ENCODE measurements around the gene CCDC157. TPM values are rescaled to one million over a fixed set of nuclear protein-coding genes. Genes with fewer than 3 reads are reported as not detected.
A peak's percentile ranks its signal among the peaks of the same experiment; 100 is the strongest.

CCDC157 gene
- total RNA-seq, 1 donor from 2014 or later, result 0.53 TPM

GRCh38 chr22:30340911-30341685 is 15.7 kb upstream of the CCDC157 start:
- TF ChIP-seq CTCF (IDR thresholded peaks at IDR 0.05; ENCODE audit: insufficient read depth, low read length, severe bottlenecking), result no peak
- no peak overlapping the region for H3K4me3 ChIP-seq (ENCODE audit: low read depth, low read length)
- no peak for DNase-seq (ENCODE audit: low read depth)
- peaks cover 63% of the 10 kb centered on the region for H3K36me3 ChIP-seq (ENCODE audit: control insufficient read depth, insufficient read depth, low read length)
- H3K27me3 ChIP-seq (ENCODE audit: control insufficient read depth, insufficient read depth, low read length), result no peaks in the 10 kb centered on the region
- no peak for FAIRE-seq

GRCh38 chr22:30344447-30345200 is 12.2 kb upstream of the CCDC157 start:
- DNase-seq (ENCODE audit: low read depth) (no peak), FAIRE-seq (peak; percentile 70)
- H3K27me3 ChIP-seq (ENCODE audit: control insufficient read depth, insufficient read depth, low read length), result no peaks in the 10 kb centered on the region
- no peak overlapping the region for H3K4me3 ChIP-seq (ENCODE audit: low read depth, low read length)
- H3K36me3 ChIP-seq (ENCODE audit: control insufficient read depth, insufficient read depth, low read length), result peaks cover 53% of the 10 kb centered on the region
- no peak for TF ChIP-seq CTCF (IDR thresholded peaks at IDR 0.05; ENCODE audit: insufficient read depth, low read length, severe bottlenecking)

GRCh38 chr22:30347255-30347892 is 9.4 kb upstream of the CCDC157 start:
- Histone ChIP-seq H3K36me3 (ENCODE audit: control insufficient read depth, insufficient read depth, low read length) (peaks cover 46% of the 10 kb centered on the region), H3K27me3 (ENCODE audit: control insufficient read depth, insufficient read depth, low read length) (no peaks in the 10 kb centered on the region), H3K4me3 (ENCODE audit: low read depth, low read length) (no peak overlapping the region)
- peak; percentile 94 for FAIRE-seq
- peak; percentile 29 for DNase-seq (ENCODE audit: low read depth)
- TF ChIP-seq CTCF (IDR thresholded peaks at IDR 0.05; ENCODE audit: insufficient read depth, low read length, severe bottlenecking), result no peak

- FAIRE-seq, result no peak
- Histone ChIP-seq H3K4me3 (ENCODE audit: low read depth, low read length) (no peak overlapping the region), H3K27me3 (ENCODE audit: control insufficient read depth, insufficient read depth, low read length) (no peaks in the 10 kb centered on the region), H3K36me3 (ENCODE audit: control insufficient read depth, insufficient read depth, low read length) (peaks cover 46% of the 10 kb centered on the region)
- no peak for TF ChIP-seq CTCF (IDR thresholded peaks at IDR 0.05; ENCODE audit: insufficient read depth, low read length, severe bottlenecking)
- no peak for DNase-seq (ENCODE audit: low read depth)
Observed at GRCh38 chr22:30348404-30348803, 8.4 kb upstream of the CCDC157 start.

GRCh38 chr22:30348809-30349208 is 8.0 kb upstream of the CCDC157 start:
- FAIRE-seq, result no peak
- peaks cover 46% of the 10 kb centered on the region for H3K36me3 ChIP-seq (ENCODE audit: control insufficient read depth, insufficient read depth, low read length)
- H3K27me3 ChIP-seq (ENCODE audit: control insufficient read depth, insufficient read depth, low read length), result no peaks in the 10 kb centered on the region
- DNase-seq (ENCODE audit: low read depth), result no peak
- H3K4me3 ChIP-seq (ENCODE audit: low read depth, low read length), result no peak overlapping the region
- TF ChIP-seq CTCF (IDR thresholded peaks at IDR 0.05; ENCODE audit: insufficient read depth, low read length, severe bottlenecking), result no peak
